Panc1 (cell line): ENCODE results near the gene ETF1. TPM values are rescaled to one million over a fixed set of nuclear protein-coding genes. Genes with fewer than 3 reads are reported as not detected.

Source experiments
- ATAC-seq: fragments of 200-7000 bp; cut with Tn5 transposase; 2 replicates; pipeline ENCODE4 v1.9.1; 2020; ENCODE audit warnings: mild to moderate bottlenecking, moderate library complexity
- BruUV-seq: library from RNA; stranded (reverse); fragments of 400-500 nt; replicated peaks from 2 replicates; lab custom pipeline; 2021; lab: Mats Ljungman, UMichigan
- CTCF ChIA-PET: fragments of 300-600 bp; sonication (Branson Sonifier 250); formaldehyde crosslinking; loops from one replicate; lab custom pipeline; 2022; ENCODE audit warnings: antibody characterized with exemption; lab: Charles Lee
- POLR2A ChIA-PET: fragments of 300-600 bp; sonication (Branson Sonifier 250); formaldehyde crosslinking; loops from one replicate; lab custom pipeline; 2022; ENCODE audit warnings: antibody characterized with exemption; lab: Charles Lee
- DNase-seq: peaks from one replicate; pipeline ENCODE4 v3.0.0-alpha.2; 2010; ENCODE audit warnings: low read depth, low spot score
- H3K27ac ChIP-seq: 2 replicates; pipeline ENCODE4 v1.5.1; 2011; ENCODE audit warnings: mild to moderate bottlenecking, low read length, inconsistent platforms
- H3K27me3 ChIP-seq: fragments of 200-500 bp; sonication (Bioruptor generic); 2 replicates; pipeline ENCODE4 v1.6.0; 2014; ENCODE audit warnings: low read length, inconsistent platforms; ENCODE audit not compliant: control insufficient read depth, insufficient read depth
- H3K36me3 ChIP-seq: fragments of 200-500 bp; sonication (Bioruptor generic); 2 replicates; pipeline ENCODE4 v1.5.1; 2014; ENCODE audit warnings: inconsistent platforms, mild to moderate bottlenecking, low read length, moderate library complexity; ENCODE audit not compliant: control insufficient read depth, insufficient read depth
- H3K4me1 ChIP-seq: 2 replicates; pipeline ENCODE4 v1.5.1; 2011; ENCODE audit warnings: inconsistent platforms, mild to moderate bottlenecking, low read length, moderate library complexity; ENCODE audit not compliant: control insufficient read depth, insufficient read depth
- H3K4me3 ChIP-seq, 2 experiments: 2 replicates each; pipeline ENCODE4 v1.5.1; 2011 to 2012; ENCODE audit warnings: low read depth in 2 of 2, low read length in 2 of 2, mild to moderate bottlenecking in 2 of 2, inconsistent platforms in 1 of 2, moderate library complexity in 1 of 2
- H3K9me3 ChIP-seq: fragments of 200-500 bp; sonication (Bioruptor generic); 2 replicates; pipeline ENCODE4 v1.5.1; 2014; ENCODE audit warnings: low read depth, mild to moderate bottlenecking, inconsistent platforms, low read length, moderate library complexity; ENCODE audit not compliant: control insufficient read depth, insufficient read depth
- CTCF ChIP-seq: fragments of 450-650 bp; IDR thresholded peaks from 2 replicates; pipeline ENCODE4 v1.5.1; 2017; ENCODE audit warnings: mild to moderate bottlenecking
- POLR2AphosphoS5 ChIP-seq: IDR thresholded peaks from 2 replicates; pipeline ENCODE4 v1.6.1; 2012; ENCODE audit warnings: mild to moderate bottlenecking, low read depth, low read length, moderate library complexity
- REST ChIP-seq, 2 experiments: IDR thresholded peaks; 2 replicates each; pipeline ENCODE4 v1.6.1; 2011 to 2012; ENCODE audit warnings: low read depth in 2 of 2, control low read depth in 1 of 2, low read length in 1 of 2, mild to moderate bottlenecking in 1 of 2, moderate library complexity in 1 of 2; ENCODE audit not compliant: insufficient read depth in 1 of 2
- SIN3A ChIP-seq: IDR thresholded peaks from 2 replicates; pipeline ENCODE4 v1.6.1; 2012; ENCODE audit warnings: low read depth, mild to moderate bottlenecking, low read length, moderate library complexity, borderline replicate concordance; ENCODE audit not compliant: insufficient read depth
- TCF7L2 ChIP-seq: IDR thresholded peaks from 2 replicates; pipeline ENCODE4 v1.6.1; 2011; ENCODE audit warnings: mild to moderate bottlenecking, low read depth, low read length, inconsistent platforms
- in situ Hi-C: cut with HindIII; loops from 2 replicates; pipeline ENCODE4 v1.10.0; 2016; ENCODE audit warnings: low sequenced_read_pairs, low pct_unique_long_range_greater_than_20kb
- intact Hi-C: fragments of 100-400 bp; cut with micrococcal nuclease; formaldehyde crosslinking; loops from one replicate; pipeline ENCODE4 v1.10.0; 2022; ENCODE audit not compliant: unreplicated experiment
- total RNA-seq: library from RNA; stranded (reverse); gene quantifications from one replicate; pipeline ENCODE4 v1.2.1, GENCODE V29; 2021; ENCODE audit not compliant: unreplicated experiment

The ETF1 gene
- total RNA-seq, 1 experiment from 2014 or later: 168 TPM

GRCh38 chr5:138573949-138574670 is 31.1 kb upstream of the ETF1 start:
- in situ Hi-C loops (no loop called here), intact Hi-C loops (no loop called here)
- peaks cover 28% of the 10 kb centered on the region for H3K36me3 ChIP-seq
- POLR2A ChIA-PET: no interaction called here
- peaks cover 15% of the 10 kb centered on the region for H3K4me1 ChIP-seq
- peak overlapping the region; percentile 94 for H3K27ac ChIP-seq
- no peaks in the 10 kb centered on the region for H3K9me3 ChIP-seq
- CTCF ChIA-PET: interaction anchor here (0.6 kb wide), 1 partner anchor 752 kb away, joined by 6 read pairs; no protein-coding TSS in a partner anchor
- no peaks in the 10 kb centered on the region for H3K27me3 ChIP-seq
- DNase-seq (no peak), ATAC-seq (no peak)
- TF ChIP-seq SIN3A (no peak), POLR2AphosphoS5 (no peak), TCF7L2 (no peak), REST (IDR thresholded peaks at IDR 0.05; ENCODE audit: insufficient read depth in 1 of 2, low read depth in 2 of 2, low read length in 1 of 2) (no peak), CTCF (no peak)
- peak overlapping the region; percentile 64 to 93 for H3K4me3 ChIP-seq
- BruUV-seq: TSS peak; percentile 88

- TF ChIP-seq CTCF (no peak), REST (IDR thresholded peaks at IDR 0.05; ENCODE audit: insufficient read depth in 1 of 2, low read depth in 2 of 2, low read length in 1 of 2) (no peak), TCF7L2 (no peak), SIN3A (no peak), POLR2AphosphoS5 (no peak)
- POLR2A ChIA-PET: no interaction called here
- Histone ChIP-seq H3K4me1 (peaks cover 15% of the 10 kb centered on the region), H3K4me3 (peak overlapping the region; percentile 64 to 93), H3K27me3 (no peaks in the 10 kb centered on the region), H3K27ac (peak overlapping the region; percentile 94), H3K9me3 (no peaks in the 10 kb centered on the region), H3K36me3 (peaks cover 36% of the 10 kb centered on the region)
- ATAC-seq (no peak), DNase-seq (no peak)
- no TSS peak for BruUV-seq
- CTCF ChIA-PET: no interaction called here
- in situ Hi-C loops (no loop called here), intact Hi-C loops (no loop called here)
Measured at GRCh38 chr5:138573223-138573622, 30.2 kb upstream of the ETF1 start.
